T47D (cell line): ENCODE data around the gene FST.

Experiments used
- DNase-seq, 2 experiments: peaks; one replicate each; pipeline versions ENCODE4 v3.0.0 to v3.0.0-alpha.2; 2011 to 2012; ENCODE audit warnings: low read depth in 1 of 2, low spot score in 1 of 2
- JUND ChIP-seq: IDR thresholded peaks from 2 replicates; pipeline ENCODE4 v1.6.1; 2012; ENCODE audit warnings: low read depth
- in situ Hi-C: cut with HindIII; loops from 2 replicates; pipeline ENCODE4 v1.10.0; 2016; ENCODE audit warnings: low sequenced_read_pairs, low pct_unique_long_range_greater_than_20kb

Gene FST

GRCh38 chr5:53479045-53479589 lies 1.3 kb upstream of the FST start:
- TF ChIP-seq JUND, result no peak
- in situ Hi-C loops, result no loop called here
- DNase-seq, result no peak

DNA sequence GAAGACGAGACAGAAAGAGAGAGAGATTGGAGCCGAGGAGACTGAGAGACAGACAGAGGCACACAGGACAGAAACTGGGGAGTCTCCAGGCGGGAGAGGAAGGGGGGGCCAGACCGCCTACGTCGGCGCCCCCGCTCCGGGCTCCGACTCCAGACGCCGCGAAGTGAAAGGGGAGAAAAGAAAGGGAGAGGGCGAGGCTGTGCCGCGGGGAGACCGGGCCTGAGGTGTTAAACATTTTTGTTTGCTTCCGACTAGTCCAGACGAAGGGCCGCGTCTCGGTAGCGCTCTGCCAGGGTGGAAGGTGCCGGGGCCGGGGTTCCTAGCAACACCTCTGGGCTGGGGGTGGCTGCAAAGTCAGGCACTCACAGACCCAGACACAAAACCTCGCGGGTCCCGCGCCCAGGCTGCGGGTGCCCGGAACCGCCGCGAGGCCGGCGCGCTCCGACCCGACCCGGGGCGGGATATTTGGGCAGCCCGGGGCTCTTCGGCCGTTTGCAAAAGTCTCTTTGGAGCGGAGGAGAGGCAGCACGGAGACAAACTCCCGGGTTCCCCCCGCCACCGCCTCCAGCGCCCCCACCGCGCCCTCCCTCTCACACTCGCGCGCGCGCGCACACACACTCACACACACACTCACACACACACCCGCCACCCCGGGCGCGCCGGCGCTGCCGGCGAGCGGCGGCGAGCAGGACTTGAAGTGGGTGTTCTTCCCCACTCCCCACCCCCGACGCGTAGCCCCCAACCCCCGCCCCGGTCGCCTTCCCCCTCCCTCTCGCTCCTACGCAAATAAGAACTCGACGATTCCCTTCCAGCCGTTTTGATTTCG lies 626 bp upstream of the FST start:
- TF ChIP-seq JUND, result no peak
- DNase-seq, result peak; percentile 37 to 75
- in situ Hi-C loops, result no loop called here

- no peak for DNase-seq
- in situ Hi-C loops, result no loop called here
- no peak for TF ChIP-seq JUND
Measured at GRCh38 chr5:53481159-53481886, 894 bp downstream of the FST start.

DNA sequence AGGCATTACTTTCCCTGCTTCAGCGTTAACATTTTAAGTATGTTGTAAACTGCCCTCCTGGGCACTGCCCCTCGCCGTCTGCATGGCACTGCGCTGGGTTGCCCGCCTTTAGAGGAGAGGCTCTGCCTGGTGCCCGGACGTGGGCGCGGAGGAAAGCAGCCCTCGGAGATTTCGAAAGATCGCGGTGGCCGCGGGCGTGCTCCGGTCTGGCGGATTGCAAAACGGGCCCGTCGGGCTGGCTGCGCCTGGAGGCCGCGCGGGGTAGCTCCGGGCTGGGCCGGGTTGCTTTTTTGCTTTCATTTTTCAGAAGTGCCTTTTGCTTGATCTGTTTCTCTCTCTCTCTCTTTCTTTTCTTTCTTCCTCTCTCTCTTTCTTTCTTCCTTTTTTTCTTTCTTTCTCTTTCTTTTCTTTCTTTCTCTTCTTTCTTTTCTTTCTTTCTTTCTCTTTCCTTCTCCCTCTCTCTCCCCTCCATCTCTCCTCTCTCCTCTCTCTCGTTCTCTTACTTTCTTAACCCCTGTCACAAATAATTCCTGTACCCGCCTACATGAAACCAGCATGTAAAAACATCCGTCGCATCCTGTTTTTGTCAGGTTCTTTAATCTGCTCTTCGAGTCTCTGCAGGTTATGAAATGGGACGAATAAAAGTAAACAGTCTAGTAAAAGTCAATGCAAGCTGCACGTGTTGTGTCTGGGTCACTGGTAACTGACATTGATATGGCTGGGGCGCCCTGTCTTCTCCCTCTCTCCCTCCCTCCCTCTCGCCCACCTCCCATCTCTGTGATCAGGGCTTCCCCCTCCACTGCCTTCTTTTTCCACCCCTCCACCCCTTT lies 1.7 kb downstream of the FST start:
- TF ChIP-seq JUND, result no peak
- in situ Hi-C loops, result no loop called here

DNA sequence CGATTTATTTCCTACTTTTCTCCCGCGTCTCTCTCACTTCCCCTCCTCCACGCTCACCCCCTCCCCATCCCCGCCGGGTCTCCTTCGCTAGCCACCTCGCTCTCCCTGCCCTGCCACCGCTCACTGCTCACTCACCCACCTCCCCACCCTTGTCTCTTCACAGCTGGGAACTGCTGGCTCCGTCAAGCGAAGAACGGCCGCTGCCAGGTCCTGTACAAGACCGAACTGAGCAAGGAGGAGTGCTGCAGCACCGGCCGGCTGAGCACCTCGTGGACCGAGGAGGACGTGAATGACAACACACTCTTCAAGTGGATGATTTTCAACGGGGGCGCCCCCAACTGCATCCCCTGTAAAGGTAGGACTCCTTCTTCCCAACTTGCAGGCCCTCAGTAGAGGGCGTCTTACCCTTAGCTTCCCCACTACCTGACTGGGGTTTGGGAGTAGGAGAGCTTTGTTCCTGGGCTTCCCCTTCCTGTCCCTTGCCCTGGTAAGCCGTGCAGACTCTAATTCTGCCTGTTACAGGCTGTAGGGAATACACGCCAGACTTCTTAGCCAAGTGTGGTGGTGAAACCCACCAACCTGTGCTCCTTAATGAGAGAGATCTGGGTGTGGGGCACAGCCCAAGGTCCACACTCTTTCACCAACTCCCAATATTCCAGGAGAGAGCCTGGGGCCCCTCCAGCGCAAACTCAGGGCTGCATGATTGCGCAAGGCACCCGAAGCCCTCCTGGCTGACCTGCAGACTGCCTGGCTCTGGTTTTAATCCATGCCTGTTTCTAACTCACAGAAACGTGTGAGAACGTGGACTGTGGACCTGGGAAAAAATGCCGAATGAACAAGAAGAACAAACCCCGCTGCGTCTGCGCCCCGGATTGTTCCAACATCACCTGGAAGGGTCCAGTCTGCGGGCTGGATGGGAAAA lies 2.5 kb downstream of the FST start:
- TF ChIP-seq JUND, result no peak
- in situ Hi-C loops, result no loop called here
- DNase-seq, result peak in 1 of 2 experiments; percentile 42

More for the DNA sequence above, 1.7 kb downstream of the FST start:
- DNase-seq, result peak; percentile 72 to 91

GRCh38 chr5:53487436-53487835 lies 7.0 kb downstream of the FST start:
- in situ Hi-C loops, result no loop called here

GRCh38 chr5:53488195-53488722 lies 7.8 kb downstream of the FST start:
- in situ Hi-C loops, result no loop called here
- no peak for DNase-seq
- no peak for TF ChIP-seq JUND

More at GRCh38 chr5:53487436-53487835, 7.0 kb downstream of the FST start:
- TF ChIP-seq JUND, result no peak
- DNase-seq, result no peak

DNA sequence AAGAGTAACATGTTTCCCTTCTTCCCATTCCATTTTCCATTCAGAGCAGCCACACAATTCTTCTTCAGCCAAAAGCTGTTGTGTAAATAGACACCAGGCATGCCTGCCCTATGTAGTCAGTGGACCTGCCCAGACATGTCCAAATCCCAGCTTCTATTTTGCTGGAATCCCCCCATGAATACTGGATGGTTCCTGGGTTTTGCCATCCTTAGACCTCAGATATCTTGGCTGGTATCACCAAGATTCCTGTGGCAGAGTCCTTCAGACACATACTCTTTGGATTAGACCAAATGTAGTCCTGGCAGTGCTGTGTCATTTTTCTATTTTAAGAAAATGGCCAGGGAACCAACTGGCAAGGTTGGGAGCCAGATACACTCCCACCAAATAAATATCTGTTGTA lies 10.3 kb downstream of the FST start:
- no peak for DNase-seq
- in situ Hi-C loops, result no loop called here
- TF ChIP-seq JUND, result no peak

DNA sequence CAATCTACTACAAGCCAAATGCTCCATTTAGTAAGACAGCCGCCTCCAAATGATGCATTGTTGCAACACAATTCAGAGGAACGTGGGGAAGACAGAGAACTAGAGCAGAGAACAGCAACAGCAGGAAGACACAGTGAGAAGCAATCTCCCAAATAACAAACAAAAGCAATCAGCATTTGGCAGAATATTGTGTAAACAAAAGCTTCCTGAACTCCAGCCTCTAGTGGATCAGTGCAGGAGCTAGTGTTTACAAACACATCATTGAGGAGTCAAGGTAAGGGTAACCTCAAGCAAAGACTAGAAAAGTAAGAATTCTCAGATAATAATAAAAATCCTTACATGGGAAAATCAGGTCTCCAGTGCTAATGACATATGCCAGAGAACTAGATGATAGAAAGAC lies 20.6 kb downstream of the FST start:
- TF ChIP-seq JUND, result no peak
- DNase-seq, result no peak
- in situ Hi-C loops, result no loop called here

DNA sequence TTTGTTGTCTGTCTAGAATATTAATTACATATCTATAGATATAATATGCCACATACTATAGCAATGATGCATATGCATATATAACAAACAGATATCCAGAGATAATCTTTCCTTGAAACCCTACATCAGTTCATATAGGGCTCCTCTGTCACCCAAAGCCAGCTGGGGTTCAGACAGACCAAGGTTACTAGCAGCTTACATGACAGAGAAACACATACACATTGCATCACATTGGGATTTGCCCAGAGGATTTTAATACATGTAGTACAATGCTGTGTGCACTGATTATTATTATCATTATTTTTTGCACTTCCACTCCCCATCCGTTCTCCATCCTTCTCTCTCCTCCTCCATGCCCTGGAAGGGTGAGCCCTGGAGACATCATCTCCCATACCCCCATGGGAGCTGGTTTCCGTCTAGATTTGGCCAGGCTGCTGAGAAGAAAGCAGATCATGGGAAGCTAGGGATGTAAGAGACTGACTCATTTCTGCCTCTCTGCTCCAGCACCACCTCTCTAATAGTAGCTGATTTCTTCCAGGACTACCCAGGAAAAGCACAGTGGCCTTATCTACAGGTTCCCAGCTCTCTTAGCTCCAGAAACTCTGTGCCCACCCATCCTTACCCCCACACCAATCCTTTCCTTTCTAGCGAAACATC lies 23.3 kb downstream of the FST start:
- in situ Hi-C loops, result no loop called here
- TF ChIP-seq JUND, result no peak
- no peak for DNase-seq

DNA sequence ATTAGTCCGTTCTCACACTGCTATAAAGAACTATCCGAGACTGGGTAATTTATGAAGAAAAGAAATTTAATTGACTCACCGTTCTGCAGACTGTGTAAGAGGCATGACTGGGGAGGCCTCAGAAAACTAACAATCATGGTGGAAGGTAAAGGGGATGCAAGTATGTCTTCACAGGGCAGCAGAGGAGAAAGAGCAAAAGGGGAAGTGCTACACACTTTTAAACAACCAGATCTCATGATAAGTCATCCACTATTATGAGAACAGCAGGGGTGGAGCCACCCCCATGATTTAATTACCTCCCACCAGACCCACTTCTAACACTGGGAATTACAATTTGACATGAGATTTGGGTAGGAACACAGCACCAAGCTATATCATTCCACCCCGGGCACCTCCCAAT lies 26.6 kb downstream of the FST start:
- DNase-seq, result no peak
- in situ Hi-C loops, result no loop called here

More for the DNA sequence above, 26.6 kb downstream of the FST start:
- TF ChIP-seq JUND, result no peak
